Activated naive CD4-positive, alpha-beta T cell treated with anti-CD3 and anti-CD28 coated beads for 36 hours (primary cell): ENCODE measurements around the gene ATP2A1. TPM values are rescaled to one million over a fixed set of nuclear protein-coding genes. Genes with fewer than 3 reads are reported as not detected.
"Not testable (repeated sequence)": the region's sequence is repeated elsewhere in the genome, so short reads cannot be mapped to it uniquely, and the experiment has no call there.

ENCODE experiments used
- CTCF ChIA-PET: fragments of 350-600 bp; sonication (Branson Sonifier 250); formaldehyde crosslinking; loops from one replicate; lab custom pipeline; 2021; ENCODE audit warnings: antibody characterized with exemption; lab: Charles Lee
- DNase-seq: peaks from one replicate; pipeline ENCODE4 v3.0.0-alpha.2; 2020
- H3K27ac Mint-ChIP-seq: one replicate; pipeline ENCODE4 v1.8.0; 2021; ENCODE audit warnings: mild to moderate bottlenecking, mixed read lengths
- H3K27me3 Mint-ChIP-seq: one replicate; pipeline ENCODE4 v1.8.0; 2021; ENCODE audit warnings: low read depth, mixed read lengths
- H3K36me3 Mint-ChIP-seq: one replicate; pipeline ENCODE4 v1.8.0; 2021; ENCODE audit warnings: low read depth, mixed read lengths
- H3K4me1 Mint-ChIP-seq: one replicate; pipeline ENCODE4 v1.8.0; 2021; ENCODE audit warnings: low read depth, mixed read lengths
- H3K4me3 Mint-ChIP-seq: one replicate; pipeline ENCODE4 v1.8.0; 2021; ENCODE audit warnings: mild to moderate bottlenecking, moderate library complexity, mixed read lengths
- H3K9me3 Mint-ChIP-seq: one replicate; pipeline ENCODE4 v1.8.0; 2021; ENCODE audit warnings: mixed read lengths
- intact Hi-C: fragments of 100-400 bp; cut with micrococcal nuclease; formaldehyde crosslinking; loops from one replicate; pipeline ENCODE4 v1.15.1; 2023
- total RNA-seq, 2 experiments: library from RNA; stranded (reverse); gene quantifications; one replicate each; pipeline ENCODE4 v1.2.3, GENCODE V29; 2021

Gene ATP2A1
- total RNA-seq, 2 experiments from 2014 or later = 4.2 to 5.3 TPM

- intact Hi-C loops = no loop called here
- H3K36me3 Mint-ChIP-seq = peaks cover 3% of the 10 kb centered on the region
- CTCF ChIA-PET = no interaction called here
- H3K27me3 Mint-ChIP-seq = peaks cover 10% of the 10 kb centered on the region
- peaks cover 20% of the 10 kb centered on the region for H3K4me1 Mint-ChIP-seq
- no peak overlapping the region for H3K27ac Mint-ChIP-seq
- no peak overlapping the region for H3K4me3 Mint-ChIP-seq
- DNase-seq = no peak
- H3K9me3 Mint-ChIP-seq = no peaks in the 10 kb centered on the region
These were observed 1.2 kb upstream of the ATP2A1 start for GRCh38 chr16:28876973-28877654.

DNA sequence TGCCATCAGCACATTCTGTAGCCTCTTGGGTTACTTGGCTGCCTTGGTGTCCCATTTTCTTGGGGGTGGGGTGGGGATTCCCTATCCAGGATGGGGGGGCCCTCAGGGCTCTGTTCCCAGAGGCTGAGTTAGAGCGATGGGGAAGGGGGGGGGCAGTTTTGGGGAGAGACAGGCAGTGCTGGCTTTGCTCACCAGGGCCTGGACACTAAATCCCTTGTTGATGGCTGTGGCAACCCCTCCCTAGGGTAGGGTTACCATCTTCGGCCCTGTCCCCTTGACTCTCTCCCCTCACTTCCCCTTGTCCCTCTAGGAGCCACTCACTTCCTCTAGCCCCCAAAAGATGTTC, 660 bp upstream of the ATP2A1 start:
- no peak overlapping the region for H3K27ac Mint-ChIP-seq
- H3K9me3 Mint-ChIP-seq = no peaks in the 10 kb centered on the region
- peaks cover 3% of the 10 kb centered on the region for H3K36me3 Mint-ChIP-seq
- CTCF ChIA-PET = no interaction called here
- peaks cover 20% of the 10 kb centered on the region for H3K4me1 Mint-ChIP-seq
- intact Hi-C loops = no loop called here
- peaks cover 13% of the 10 kb centered on the region for H3K27me3 Mint-ChIP-seq
- peak overlapping the region; percentile 3 for H3K4me3 Mint-ChIP-seq
- no peak for DNase-seq

DNA sequence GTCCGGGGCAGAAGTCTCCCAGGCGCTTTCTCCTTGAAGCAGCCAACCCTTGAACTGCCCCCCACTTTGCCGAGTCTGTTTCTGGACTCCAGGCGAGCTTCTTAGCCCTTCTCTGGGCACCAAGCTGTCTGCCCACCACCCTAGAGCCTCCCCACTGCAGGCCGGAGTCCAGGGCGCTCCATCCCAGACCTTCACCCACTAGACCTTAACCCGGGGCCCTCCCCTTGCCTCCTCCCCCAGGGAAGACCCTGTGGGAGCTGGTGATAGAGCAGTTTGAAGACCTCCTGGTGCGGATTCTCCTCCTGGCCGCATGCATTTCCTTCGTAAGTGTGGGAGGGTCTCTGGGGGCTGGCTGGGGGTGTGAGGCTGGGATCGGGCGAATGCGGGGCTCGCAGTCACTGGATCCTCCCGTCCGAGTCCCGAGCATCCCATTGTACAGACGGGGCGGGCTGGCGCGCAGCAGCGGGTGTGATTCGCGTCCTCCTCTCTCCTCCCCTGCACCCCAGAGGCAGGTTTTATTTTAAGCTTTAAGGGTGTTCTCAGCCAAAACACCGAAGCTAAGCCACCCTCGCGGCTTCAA, 1.1 kb downstream of the ATP2A1 start:
- intact Hi-C loops = loop anchor here (1.0 to 2.0 kb wide), 2 partner anchors 16 to 33 kb away; partner anchors contain the start of genes SH2B1 and TUFM

GRCh38 chr16:28879841-28880588, 1.7 kb downstream of the ATP2A1 start:
- H3K4me3 Mint-ChIP-seq = peak overlapping the region; percentile 90
- DNase-seq = peak; percentile 95
- H3K4me1 Mint-ChIP-seq = peaks cover 20% of the 10 kb centered on the region
- H3K9me3 Mint-ChIP-seq = no peaks in the 10 kb centered on the region
- H3K27ac Mint-ChIP-seq = peak overlapping the region; percentile 24
- peaks cover 13% of the 10 kb centered on the region for H3K27me3 Mint-ChIP-seq
- CTCF ChIA-PET = interaction anchor here (1.0 to 2.3 kb wide), 3 partner anchors 10 to 65 kb away, joined by 3 to 17 read pairs (median 6); no protein-coding TSS in a partner anchor
- no peaks in the 10 kb centered on the region for H3K36me3 Mint-ChIP-seq
- intact Hi-C loops = loop anchor here (1.0 to 2.0 kb wide), 4 partner anchors 17 to 70 kb away; partner anchors contain the start of genes NFATC2IP, RABEP2, SH2B1 and TUFM

More for the DNA sequence above, 1.1 kb downstream of the ATP2A1 start:
- DNase-seq = peak; percentile 10
- CTCF ChIA-PET = interaction anchor here (1.0 to 2.3 kb wide), 3 partner anchors 9 to 66 kb away, joined by 3 to 17 read pairs (median 6); no protein-coding TSS in a partner anchor
- peak overlapping the region; percentile 30 for H3K27ac Mint-ChIP-seq
- H3K4me1 Mint-ChIP-seq = peaks cover 20% of the 10 kb centered on the region
- peaks cover 13% of the 10 kb centered on the region for H3K27me3 Mint-ChIP-seq
- no peaks in the 10 kb centered on the region for H3K36me3 Mint-ChIP-seq
- peak overlapping the region; percentile 90 for H3K4me3 Mint-ChIP-seq
- H3K9me3 Mint-ChIP-seq = no peaks in the 10 kb centered on the region

DNA sequence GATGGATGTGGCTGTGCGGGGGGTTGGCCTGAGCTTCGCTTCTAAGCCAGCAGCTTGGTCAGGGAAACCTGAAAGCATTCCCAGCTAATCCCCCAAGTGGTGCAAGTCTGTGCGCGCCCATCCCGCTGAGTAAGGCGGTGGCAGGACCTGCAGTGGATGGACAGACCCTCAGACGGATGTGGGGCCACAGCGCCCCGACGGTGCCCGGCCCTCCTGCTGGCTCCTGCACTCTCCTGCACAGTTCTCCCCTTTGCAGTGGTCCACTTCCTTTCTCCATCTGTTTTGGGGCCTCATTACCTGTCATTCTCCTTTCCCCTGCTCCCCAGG, 2.3 kb downstream of the ATP2A1 start:
- Mint-ChIP-seq H3K27ac (no peak overlapping the region), H3K36me3 (no peaks in the 10 kb centered on the region), H3K4me3 (peak overlapping the region; percentile 75), H3K27me3 (peaks cover 13% of the 10 kb centered on the region), H3K9me3 (no peaks in the 10 kb centered on the region), H3K4me1 (peaks cover 20% of the 10 kb centered on the region)
- DNase-seq = no peak
- CTCF ChIA-PET = interaction anchor here (2.3 kb wide), 1 partner anchor 64 kb away, joined by 17 read pairs; no protein-coding TSS in a partner anchor
- intact Hi-C loops = loop anchor here (1.0 to 2.0 kb wide), 2 partner anchors 44 to 70 kb away; partner anchors contain the start of genes NFATC2IP and RABEP2

DNA sequence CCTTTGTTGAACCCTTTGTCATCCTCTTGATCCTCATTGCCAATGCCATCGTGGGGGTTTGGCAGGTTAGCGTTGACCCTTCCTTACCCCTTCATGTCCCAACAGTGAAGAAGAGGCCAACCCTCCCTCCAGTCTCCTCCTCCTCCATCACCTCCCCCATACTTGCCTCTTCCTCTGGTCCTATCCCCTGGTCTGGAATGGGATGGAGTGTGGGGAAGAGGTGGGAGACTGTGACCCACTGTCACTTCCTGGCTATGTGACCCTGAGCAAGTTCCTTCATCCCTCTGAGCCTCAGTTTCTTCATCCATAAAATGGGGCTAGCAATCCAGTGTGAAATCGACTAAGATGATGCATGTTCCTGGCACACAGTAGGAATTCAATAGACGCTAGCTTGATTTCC, 2.7 kb downstream of the ATP2A1 start:
- H3K27ac Mint-ChIP-seq = no peak overlapping the region
- intact Hi-C loops = loop anchor here (1.0 to 2.0 kb wide), 2 partner anchors 44 to 69 kb away; partner anchors contain the start of genes NFATC2IP and RABEP2
- CTCF ChIA-PET = interaction anchor here (2.3 kb wide), 1 partner anchor 64 kb away, joined by 17 read pairs; no protein-coding TSS in a partner anchor

GRCh38 chr16:28881565-28881964, 3.3 kb downstream of the ATP2A1 start:
- intact Hi-C loops = loop anchor here (2.0 kb wide), 1 partner anchor 43 kb away; the partner anchor contains the start of gene RABEP2
- Mint-ChIP-seq H3K4me1 (peaks cover 20% of the 10 kb centered on the region), H3K27me3 (peaks cover 13% of the 10 kb centered on the region)
- H3K4me3 Mint-ChIP-seq, DNase-seq, H3K9me3 Mint-ChIP-seq, CTCF ChIA-PET, H3K36me3 Mint-ChIP-seq, H3K27ac Mint-ChIP-seq: not testable (repeated sequence)

More for the DNA sequence above, 2.7 kb downstream of the ATP2A1 start:
- Mint-ChIP-seq H3K27me3 (peaks cover 13% of the 10 kb centered on the region), H3K36me3 (no peaks in the 10 kb centered on the region), H3K4me3 (peak overlapping the region; percentile 75), H3K4me1 (peaks cover 20% of the 10 kb centered on the region), H3K9me3 (no peaks in the 10 kb centered on the region)
- no peak for DNase-seq

DNA sequence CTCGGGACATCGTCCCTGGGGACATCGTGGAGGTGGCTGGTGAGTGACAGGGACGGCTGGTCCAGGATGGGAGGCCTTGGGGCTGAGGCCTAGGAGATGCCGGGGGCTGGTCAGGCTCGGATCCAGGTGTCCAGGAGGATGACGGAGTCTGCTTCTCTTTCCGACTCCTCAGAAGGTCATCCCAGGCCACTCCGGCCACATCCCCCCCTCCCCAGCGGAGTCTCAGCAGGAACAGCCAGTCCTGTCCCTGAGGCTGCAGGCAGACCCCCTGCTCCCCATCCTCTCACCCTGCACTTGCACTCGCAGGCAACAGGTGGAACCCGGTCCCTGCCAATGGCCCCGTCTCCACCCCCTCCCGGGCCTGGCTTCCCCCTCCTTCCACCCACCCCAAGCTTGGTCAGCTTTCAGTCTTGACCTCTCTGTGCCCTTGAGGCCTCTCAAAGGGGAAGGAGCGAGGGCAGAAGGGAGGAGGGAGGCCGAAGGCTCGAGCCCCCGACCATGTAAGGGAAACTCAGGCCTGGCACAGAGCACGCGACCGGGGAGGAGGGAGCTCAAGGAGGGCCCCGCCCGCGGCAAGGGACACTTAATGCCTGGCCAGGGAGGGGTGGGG, 4.4 kb downstream of the ATP2A1 start:
- intact Hi-C loops = no loop called here
- no peaks in the 10 kb centered on the region for H3K9me3 Mint-ChIP-seq
- H3K27me3 Mint-ChIP-seq = peaks cover 13% of the 10 kb centered on the region
- peaks cover 20% of the 10 kb centered on the region for H3K4me1 Mint-ChIP-seq
- CTCF ChIA-PET = interaction anchor here (1.1 kb wide), 1 partner anchor 63 kb away, joined by 3 read pairs; no protein-coding TSS in a partner anchor
- no peak overlapping the region for H3K27ac Mint-ChIP-seq
- no peak for DNase-seq
- no peak overlapping the region for H3K4me3 Mint-ChIP-seq
- H3K36me3 Mint-ChIP-seq = no peaks in the 10 kb centered on the region

DNA sequence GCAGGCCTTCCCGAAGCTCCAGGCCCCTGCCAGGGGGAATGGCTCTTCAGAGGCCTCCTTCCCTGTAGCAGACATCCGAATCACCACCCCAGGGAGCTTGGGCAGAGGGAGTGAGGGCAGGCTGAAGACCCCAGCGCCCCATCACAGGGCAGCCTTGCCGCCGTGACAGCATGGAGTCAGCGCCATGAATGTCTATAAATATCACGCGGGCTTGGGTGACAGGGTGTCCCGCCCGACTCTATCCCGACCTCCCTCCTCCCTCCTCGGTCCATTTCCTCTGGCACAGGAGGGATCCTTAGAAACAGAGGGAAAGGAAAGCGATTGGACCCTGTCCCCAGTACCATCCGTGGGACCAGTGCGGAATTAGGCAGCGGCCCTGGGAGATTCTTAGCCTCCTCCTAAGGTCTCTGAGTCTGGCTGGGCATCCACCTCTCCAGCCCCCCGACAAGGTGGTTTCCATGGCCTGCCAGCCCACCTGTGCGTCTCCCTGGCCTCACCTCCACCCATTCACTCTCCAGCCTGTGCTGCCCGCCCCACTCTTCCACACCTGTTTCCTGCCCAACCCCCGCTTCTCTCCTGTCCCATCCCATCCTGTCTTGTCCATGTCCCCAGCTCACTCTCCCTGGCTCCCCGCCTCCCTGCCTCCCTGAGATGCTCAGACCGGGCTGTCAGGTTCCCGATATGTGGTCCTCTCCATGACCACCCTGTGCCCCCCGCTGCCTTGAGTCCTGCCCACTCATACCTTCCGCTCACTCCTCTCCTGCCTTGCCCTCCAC, 5.1 kb downstream of the ATP2A1 start:
- Mint-ChIP-seq H3K27me3 (peaks cover 13% of the 10 kb centered on the region), H3K27ac (no peak overlapping the region), H3K9me3 (no peaks in the 10 kb centered on the region), H3K4me3 (no peak overlapping the region), H3K36me3 (no peaks in the 10 kb centered on the region), H3K4me1 (peaks cover 18% of the 10 kb centered on the region)
- intact Hi-C loops = no loop called here
- DNase-seq = no peak
- CTCF ChIA-PET = interaction anchor here (1.1 kb wide), 1 partner anchor 62 kb away, joined by 3 read pairs; no protein-coding TSS in a partner anchor

GRCh38 chr16:28884045-28884444, 5.8 kb downstream of the ATP2A1 start:
- Mint-ChIP-seq H3K36me3 (no peaks in the 10 kb centered on the region), H3K4me3 (no peak overlapping the region), H3K27me3 (peaks cover 13% of the 10 kb centered on the region), H3K27ac (no peak overlapping the region), H3K4me1 (peaks cover 12% of the 10 kb centered on the region), H3K9me3 (no peaks in the 10 kb centered on the region)
- CTCF ChIA-PET = no interaction called here
- intact Hi-C loops = no loop called here
- DNase-seq = no peak

DNA sequence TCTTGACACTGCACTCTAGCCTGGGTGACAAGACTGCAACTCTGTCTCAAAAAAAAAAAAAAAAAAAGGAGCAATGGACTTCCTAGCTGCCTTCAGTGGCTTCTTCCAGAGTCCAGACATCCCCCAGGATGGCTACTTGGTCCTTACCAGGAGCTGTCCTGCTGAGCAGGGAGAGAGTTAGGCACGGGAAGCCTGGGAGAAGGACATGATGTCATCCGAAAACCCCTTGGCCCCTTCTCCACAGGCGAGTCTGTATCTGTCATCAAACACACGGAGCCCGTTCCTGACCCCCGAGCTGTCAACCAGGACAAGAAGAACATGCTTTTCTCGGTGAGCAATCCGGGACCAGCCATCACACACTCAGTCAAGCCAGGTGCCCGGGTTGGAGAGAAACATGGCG, 8.7 kb downstream of the ATP2A1 start:
- no peaks in the 10 kb centered on the region for H3K9me3 Mint-ChIP-seq
- no peak overlapping the region for H3K4me3 Mint-ChIP-seq
- peaks cover 3% of the 10 kb centered on the region for H3K27me3 Mint-ChIP-seq
- DNase-seq = no peak
- H3K27ac Mint-ChIP-seq = no peak overlapping the region
- intact Hi-C loops = no loop called here
- CTCF ChIA-PET = interaction anchor here (0.6 to 0.9 kb wide), 2 partner anchors 14 to 25 kb away, joined by 5 to 8 read pairs; no protein-coding TSS in a partner anchor
- no peaks in the 10 kb centered on the region for H3K4me1 Mint-ChIP-seq
- H3K36me3 Mint-ChIP-seq = no peaks in the 10 kb centered on the region
